ENCODE measurements around the gene MAP6. TPM values are rescaled to one million over a fixed set of nuclear protein-coding genes. Genes with fewer than 3 reads are reported as not detected.

Gene MAP6
- total RNA-seq, 1 experiment from 2014 or later = not detected

DNA sequence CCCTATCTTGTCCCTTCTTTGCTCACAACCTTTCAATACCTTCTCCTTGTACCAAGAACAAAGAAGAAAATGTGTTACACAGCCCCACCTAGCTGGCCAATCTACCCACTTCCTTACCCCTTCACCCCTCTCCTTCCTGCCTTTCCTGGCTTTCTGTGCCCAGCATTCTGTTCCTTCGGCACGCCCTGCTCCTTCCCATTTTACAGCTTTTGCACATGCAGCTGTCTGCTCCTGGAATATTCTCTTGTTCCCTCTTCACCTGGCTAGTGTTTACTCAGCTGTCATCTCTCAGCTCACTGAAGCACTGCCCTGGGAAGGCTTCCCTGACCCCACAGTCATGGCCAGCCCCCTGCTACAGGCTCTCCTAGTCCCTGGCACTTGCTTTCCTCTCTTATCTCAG is 76.1 kb downstream of the MAP6 start:
- DNase-seq (ENCODE audit: low read depth, low spot score) (no peak), ATAC-seq (no peak)
- no peaks in the 10 kb centered on the region for H3K79me2 ChIP-seq (ENCODE audit: insufficient read depth, low read length)
- H4K20me1 ChIP-seq (ENCODE audit: insufficient read depth) = no peaks in the 10 kb centered on the region
- no peak overlapping the region for H3K4me3 ChIP-seq (replicated peaks in 1 of 2; ENCODE audit: low read depth in 1 of 2, low read length in 2 of 2)
- H3K9me3 ChIP-seq (ENCODE audit: control insufficient read depth in 1 of 2, insufficient read depth in 1 of 2, low read depth in 1 of 2, low read length in 2 of 2) = no peaks in the 10 kb centered on the region
- ChIA-PET CTCF (no interaction called here), RAD21 (ENCODE audit: low non-redundant PET in 1 of 2, low total read pairs in 2 of 2, uncharacterized antibody in 2 of 2, unreplicated experiment in 2 of 2) (no interaction called here), POLR2A (no interaction called here)
- no peak overlapping the region for H3K4me2 ChIP-seq (ENCODE audit: low read length)
- H2AFZ ChIP-seq (ENCODE audit: low read depth, low read length, poor library complexity, severe bottlenecking) = no peak overlapping the region
- H3K27me3 ChIP-seq (ENCODE audit: insufficient read depth, low read length) = peaks cover 6% of the 10 kb centered on the region; the same call in 1 of the 2 replicates
- no peaks in the 10 kb centered on the region for H3K36me3 ChIP-seq (ENCODE audit: control insufficient read depth in 1 of 2, insufficient read depth in 2 of 2, low read length in 2 of 2)
- intact Hi-C loops (cut with micrococcal nuclease) = no loop called here
- no peaks in the 10 kb centered on the region for H3K9me2 ChIP-seq (ENCODE audit: insufficient read depth)
- H3K9ac ChIP-seq (ENCODE audit: low read length) = no peak overlapping the region
- H3K27ac ChIP-seq (ENCODE audit: low read depth, low read length) = no peak overlapping the region
- no TSS peak for BruUV-seq (replicated peaks)
- no peak for TF ChIP-seq FOSL1 (IDR thresholded peaks at IDR 0.05; ENCODE audit: low read depth)
- TF ChIP-seq POLR2A (IDR thresholded peaks at IDR 0.05; ENCODE audit: borderline replicate concordance, extremely low read depth, insufficient read depth, insufficient read length) = no peak
- no peak for TF ChIP-seq ZFX (IDR thresholded peaks at IDR 0.05)
- no peaks in the 10 kb centered on the region for H3K4me1 ChIP-seq (ENCODE audit: control insufficient read depth in 1 of 2, insufficient read depth in 2 of 2, low read length in 2 of 2)

DNA sequence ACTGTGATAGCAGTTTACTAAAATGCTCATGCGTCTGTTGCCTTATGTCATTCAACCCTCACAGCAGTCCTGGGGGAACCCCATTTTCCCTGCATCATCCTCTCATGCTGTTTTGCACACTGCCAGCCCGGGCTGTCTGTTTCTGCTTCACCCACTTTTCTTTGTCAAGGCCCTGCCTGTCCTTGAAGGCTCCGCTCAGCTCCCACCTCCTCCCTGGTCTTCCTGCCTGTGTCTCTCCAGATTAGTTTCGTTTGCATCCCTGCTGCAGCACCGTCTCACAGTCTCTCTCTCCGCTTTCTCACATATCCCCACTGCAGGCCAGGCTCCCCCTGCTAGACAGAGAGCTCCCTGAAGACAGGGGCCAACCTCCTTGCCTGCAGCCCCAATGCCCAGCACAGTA is 76.9 kb downstream of the MAP6 start:
- Histone ChIP-seq H2AFZ (ENCODE audit: low read depth, low read length, poor library complexity, severe bottlenecking) (no peak overlapping the region), H3K9me2 (ENCODE audit: insufficient read depth) (no peaks in the 10 kb centered on the region), H3K9ac (ENCODE audit: low read length) (no peak overlapping the region), H3K4me1 (ENCODE audit: control insufficient read depth in 1 of 2, insufficient read depth in 2 of 2, low read length in 2 of 2) (no peaks in the 10 kb centered on the region), H4K20me1 (ENCODE audit: insufficient read depth) (no peaks in the 10 kb centered on the region), H3K27ac (ENCODE audit: low read depth, low read length) (no peak overlapping the region), H3K36me3 (ENCODE audit: control insufficient read depth in 1 of 2, insufficient read depth in 2 of 2, low read length in 2 of 2) (no peaks in the 10 kb centered on the region), H3K79me2 (ENCODE audit: insufficient read depth, low read length) (no peaks in the 10 kb centered on the region), H3K9me3 (ENCODE audit: control insufficient read depth in 1 of 2, insufficient read depth in 1 of 2, low read depth in 1 of 2, low read length in 2 of 2) (no peaks in the 10 kb centered on the region), H3K4me3 (replicated peaks in 1 of 2; ENCODE audit: low read depth in 1 of 2, low read length in 2 of 2) (no peak overlapping the region), H3K27me3 (ENCODE audit: insufficient read depth, low read length) (peaks cover 6% of the 10 kb centered on the region; the same call in 1 of the 2 replicates), H3K4me2 (ENCODE audit: low read length) (no peak overlapping the region)
- no peak for ATAC-seq
- POLR2A ChIA-PET = no interaction called here
- no peak for DNase-seq (ENCODE audit: low read depth, low spot score)
- RAD21 ChIA-PET (ENCODE audit: low non-redundant PET in 1 of 2, low total read pairs in 2 of 2, uncharacterized antibody in 2 of 2, unreplicated experiment in 2 of 2) = no interaction called here
- intact Hi-C loops (cut with micrococcal nuclease) = no loop called here
- BruUV-seq (replicated peaks) = no TSS peak
- TF ChIP-seq EZH2phosphoT487 (IDR thresholded peaks at IDR 0.05; ENCODE audit: borderline replicate concordance) = no peak
- CTCF ChIA-PET = interaction anchor here (1.8 kb wide), 1 partner anchor 17 kb away, joined by 4 read pairs; no protein-coding TSS in a partner anchor

GRCh38 chr11:75591371-75591770 is 77.5 kb downstream of the MAP6 start:
- no peaks in the 10 kb centered on the region for H3K9me3 ChIP-seq (ENCODE audit: control insufficient read depth in 1 of 2, insufficient read depth in 1 of 2, low read depth in 1 of 2, low read length in 2 of 2)
- intact Hi-C loops (cut with micrococcal nuclease) = no loop called here
- TF ChIP-seq, protein P1, sequence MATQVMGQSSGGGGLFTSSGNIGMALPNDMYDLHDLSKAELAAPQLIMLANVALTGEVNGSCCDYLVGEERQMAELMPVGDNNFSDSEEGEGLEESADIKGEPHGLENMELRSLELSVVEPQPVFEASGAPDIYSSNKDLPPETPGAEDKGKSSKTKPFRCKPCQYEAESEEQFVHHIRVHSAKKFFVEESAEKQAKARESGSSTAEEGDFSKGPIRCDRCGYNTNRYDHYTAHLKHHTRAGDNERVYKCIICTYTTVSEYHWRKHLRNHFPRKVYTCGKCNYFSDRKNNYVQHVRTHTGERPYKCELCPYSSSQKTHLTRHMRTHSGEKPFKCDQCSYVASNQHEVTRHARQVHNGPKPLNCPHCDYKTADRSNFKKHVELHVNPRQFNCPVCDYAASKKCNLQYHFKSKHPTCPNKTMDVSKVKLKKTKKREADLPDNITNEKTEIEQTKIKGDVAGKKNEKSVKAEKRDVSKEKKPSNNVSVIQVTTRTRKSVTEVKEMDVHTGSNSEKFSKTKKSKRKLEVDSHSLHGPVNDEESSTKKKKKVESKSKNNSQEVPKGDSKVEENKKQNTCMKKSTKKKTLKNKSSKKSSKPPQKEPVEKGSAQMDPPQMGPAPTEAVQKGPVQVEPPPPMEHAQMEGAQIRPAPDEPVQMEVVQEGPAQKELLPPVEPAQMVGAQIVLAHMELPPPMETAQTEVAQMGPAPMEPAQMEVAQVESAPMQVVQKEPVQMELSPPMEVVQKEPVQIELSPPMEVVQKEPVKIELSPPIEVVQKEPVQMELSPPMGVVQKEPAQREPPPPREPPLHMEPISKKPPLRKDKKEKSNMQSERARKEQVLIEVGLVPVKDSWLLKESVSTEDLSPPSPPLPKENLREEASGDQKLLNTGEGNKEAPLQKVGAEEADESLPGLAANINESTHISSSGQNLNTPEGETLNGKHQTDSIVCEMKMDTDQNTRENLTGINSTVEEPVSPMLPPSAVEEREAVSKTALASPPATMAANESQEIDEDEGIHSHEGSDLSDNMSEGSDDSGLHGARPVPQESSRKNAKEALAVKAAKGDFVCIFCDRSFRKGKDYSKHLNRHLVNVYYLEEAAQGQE (IDR thresholded peaks at IDR 0.05; ENCODE audit: low read depth) = no peak
- TF ChIP-seq FOSL1 (IDR thresholded peaks at IDR 0.05; ENCODE audit: low read depth) = no peak
- no peak for TF ChIP-seq ATF3 (IDR thresholded peaks at IDR 0.05)
- no peak for TF ChIP-seq SRF (IDR thresholded peaks at IDR 0.05; ENCODE audit: low read depth)
- TF ChIP-seq RAD21 (IDR thresholded peaks at IDR 0.05; ENCODE audit: low read depth) = no peak
- TF ChIP-seq ELF1 (IDR thresholded peaks at IDR 0.05; ENCODE audit: borderline replicate concordance, low read depth) = no peak
- TF ChIP-seq POLR2A (IDR thresholded peaks at IDR 0.05; ENCODE audit: borderline replicate concordance, extremely low read depth, insufficient read depth, insufficient read length) = no peak
- TF ChIP-seq YY1 (IDR thresholded peaks at IDR 0.05; ENCODE audit: extremely low read depth, insufficient replicate concordance, low read depth, low read length) = no peak

More at GRCh38 chr11:75591371-75591770, 77.5 kb downstream of the MAP6 start:
- Histone ChIP-seq H3K4me2 (ENCODE audit: low read length) (no peak overlapping the region), H3K36me3 (ENCODE audit: control insufficient read depth in 1 of 2, insufficient read depth in 2 of 2, low read length in 2 of 2) (no peaks in the 10 kb centered on the region), H4K20me1 (ENCODE audit: insufficient read depth) (no peaks in the 10 kb centered on the region), H3K27me3 (ENCODE audit: insufficient read depth, low read length) (peaks cover 6% of the 10 kb centered on the region; the same call in 1 of the 2 replicates), H3K9me2 (ENCODE audit: insufficient read depth) (no peaks in the 10 kb centered on the region), H3K79me2 (ENCODE audit: insufficient read depth, low read length) (no peaks in the 10 kb centered on the region), H3K4me3 (replicated peaks in 1 of 2; ENCODE audit: low read depth in 1 of 2, low read length in 2 of 2) (no peak overlapping the region), H3K4me1 (ENCODE audit: control insufficient read depth in 1 of 2, insufficient read depth in 2 of 2, low read length in 2 of 2) (no peaks in the 10 kb centered on the region), H3K9ac (ENCODE audit: low read length) (no peak overlapping the region), H3K27ac (ENCODE audit: low read depth, low read length) (no peak overlapping the region), H2AFZ (ENCODE audit: low read depth, low read length, poor library complexity, severe bottlenecking) (no peak overlapping the region)
- ChIA-PET POLR2A (no interaction called here), RAD21 (ENCODE audit: low non-redundant PET in 1 of 2, low total read pairs in 2 of 2, uncharacterized antibody in 2 of 2, unreplicated experiment in 2 of 2) (no interaction called here), CTCF (interaction anchor here (0.8 to 1.8 kb wide), 3 partner anchors 9 to 17 kb away, joined by 3 to 4 read pairs (median 3); no protein-coding TSS in a partner anchor)
- no TSS peak for BruUV-seq (replicated peaks)
- DNase-seq (ENCODE audit: low read depth, low spot score) (no peak), ATAC-seq (no peak)
